Thoracic aorta (tissue), 2 donors: ENCODE data around the gene NAV2. TPM values are rescaled to one million over a fixed set of nuclear protein-coding genes. Genes with fewer than 3 reads are reported as not detected.
A peak's percentile ranks its signal among the peaks of the same experiment; 100 is the strongest.

Experiments
- ATAC-seq: fragments of 150-250 bp; one replicate; pipeline ENCODE4 v1.8.0; 2017; ENCODE audit warnings: low read depth; ENCODE audit not compliant: insufficient number of reproducible peaks, low FRiP score
- DNase-seq: peaks from one replicate; pipeline ENCODE4 v3.0.0-alpha.2; 2020; ENCODE audit warnings: low spot score
- H3K27ac ChIP-seq, 2 donors: fragments of 200-600 bp; sonication (generic); 1 replicate in 1 of 2; 2 replicates in 1 of 2; pipeline ENCODE4 v1.5.1; 2016; ENCODE audit warnings: mild to moderate bottlenecking in 2 of 2, moderate library complexity in 2 of 2
- H3K27me3 ChIP-seq: fragments of 200-600 bp; sonication (generic); replicated peaks from 2 replicates; pipeline ENCODE4 v1.6.0; 2016; ENCODE audit warnings: mild to moderate bottlenecking; ENCODE audit not compliant: insufficient read depth
- H3K36me3 ChIP-seq: fragments of 200-600 bp; sonication (generic); one replicate; pipeline ENCODE4 v1.5.1; 2016
- H3K4me1 ChIP-seq, 2 donors: fragments of 200-600 bp; sonication (generic); 1 replicate in 1 of 2; 2 replicates in 1 of 2; pipeline versions ENCODE4 v1.5.1 to v1.6.0; 2016; ENCODE audit warnings: low read depth in 2 of 2, mild to moderate bottlenecking in 1 of 2; ENCODE audit not compliant: control insufficient read depth in 1 of 2
- H3K4me3 ChIP-seq: fragments of 200-600 bp; sonication (generic); 2 replicates; pipeline ENCODE4 v1.5.1; 2016; ENCODE audit warnings: mild to moderate bottlenecking
- H3K9me3 ChIP-seq: fragments of 200-600 bp; sonication (generic); 2 replicates; pipeline ENCODE4 v1.5.1; 2016
- total RNA-seq, 2 donors: library from RNA; depleted of rRNA; stranded (reverse); fragments of >200 nt; gene quantifications; one replicate each; pipeline versions ENCODE4 v1.1.0 to v1.2.3, GENCODE V29; 2016
- TF ChIP-seq, protein P1 (sequence below): fragments of 200-600 bp; sonication (generic); IDR thresholded peaks from one replicate; pipeline ENCODE4 v1.5.1; 2019; ENCODE audit warnings: antibody characterized with exemption

The NAV2 gene
- total RNA-seq, 2 donors from 2014 or later = 125 to 230 TPM

DNA sequence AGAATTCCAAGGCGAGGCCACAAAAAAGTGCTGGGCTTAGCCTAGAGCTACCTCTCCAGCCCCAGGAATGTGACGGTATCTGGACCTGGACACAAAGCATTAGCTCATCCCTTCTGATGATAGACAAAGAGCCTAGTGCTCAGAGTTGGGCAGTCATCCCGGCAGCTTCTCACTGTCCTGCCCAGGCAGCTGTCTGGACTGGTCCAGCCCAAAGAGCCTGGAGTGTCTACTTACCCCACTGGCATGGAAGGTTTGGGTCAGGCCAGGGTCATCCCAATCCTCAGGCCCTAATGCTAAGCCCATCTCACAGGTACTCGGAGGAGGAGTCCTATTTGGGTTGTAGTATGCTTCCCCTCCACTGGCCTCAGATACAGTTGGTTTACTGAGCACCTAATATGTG, 31.0 kb downstream of the NAV2 start:
- TF ChIP-seq, protein P1, sequence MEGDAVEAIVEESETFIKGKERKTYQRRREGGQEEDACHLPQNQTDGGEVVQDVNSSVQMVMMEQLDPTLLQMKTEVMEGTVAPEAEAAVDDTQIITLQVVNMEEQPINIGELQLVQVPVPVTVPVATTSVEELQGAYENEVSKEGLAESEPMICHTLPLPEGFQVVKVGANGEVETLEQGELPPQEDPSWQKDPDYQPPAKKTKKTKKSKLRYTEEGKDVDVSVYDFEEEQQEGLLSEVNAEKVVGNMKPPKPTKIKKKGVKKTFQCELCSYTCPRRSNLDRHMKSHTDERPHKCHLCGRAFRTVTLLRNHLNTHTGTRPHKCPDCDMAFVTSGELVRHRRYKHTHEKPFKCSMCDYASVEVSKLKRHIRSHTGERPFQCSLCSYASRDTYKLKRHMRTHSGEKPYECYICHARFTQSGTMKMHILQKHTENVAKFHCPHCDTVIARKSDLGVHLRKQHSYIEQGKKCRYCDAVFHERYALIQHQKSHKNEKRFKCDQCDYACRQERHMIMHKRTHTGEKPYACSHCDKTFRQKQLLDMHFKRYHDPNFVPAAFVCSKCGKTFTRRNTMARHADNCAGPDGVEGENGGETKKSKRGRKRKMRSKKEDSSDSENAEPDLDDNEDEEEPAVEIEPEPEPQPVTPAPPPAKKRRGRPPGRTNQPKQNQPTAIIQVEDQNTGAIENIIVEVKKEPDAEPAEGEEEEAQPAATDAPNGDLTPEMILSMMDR = no peak
- Histone ChIP-seq H3K36me3 (peaks cover 26% of the 10 kb centered on the region), H3K4me3 (no peak overlapping the region), H3K27ac (peak overlapping the region; percentile 14 to 27), H3K4me1 (peaks cover 17 to 59% of the 10 kb centered on the region in 2 donors), H3K27me3 (no peaks in the 10 kb centered on the region), H3K9me3 (no peaks in the 10 kb centered on the region)
- DNase-seq (no peak), ATAC-seq (no peak)

DNA sequence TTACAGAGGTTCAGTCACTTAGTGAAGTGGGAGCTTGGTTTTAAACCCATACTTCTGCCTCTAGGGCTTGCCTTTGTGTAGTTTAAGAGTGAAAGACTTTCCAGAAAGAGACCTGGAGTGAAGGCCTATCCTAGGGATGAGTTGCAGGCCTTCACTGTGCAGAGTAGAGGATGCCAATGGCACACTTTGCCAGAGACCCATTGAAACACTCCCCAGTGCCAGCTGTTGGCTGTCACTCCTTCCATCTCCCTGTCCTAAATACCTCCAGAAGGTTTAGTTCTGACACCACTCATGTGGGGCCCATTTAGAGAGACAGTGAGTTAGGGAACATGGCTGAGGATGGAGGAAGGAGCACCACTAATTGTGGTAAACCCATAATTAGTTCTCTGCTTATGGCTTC, 31.5 kb downstream of the NAV2 start:
- no peak for DNase-seq
- no peak overlapping the region for H3K27ac ChIP-seq
- no peaks in the 10 kb centered on the region for H3K27me3 ChIP-seq
- no peak overlapping the region for H3K4me3 ChIP-seq
- H3K4me1 ChIP-seq = peaks cover 17 to 59% of the 10 kb centered on the region in 2 donors
- H3K36me3 ChIP-seq = peaks cover 28% of the 10 kb centered on the region
- H3K9me3 ChIP-seq = no peaks in the 10 kb centered on the region
- ATAC-seq = no peak
- TF ChIP-seq, protein P1 = no peak

DNA sequence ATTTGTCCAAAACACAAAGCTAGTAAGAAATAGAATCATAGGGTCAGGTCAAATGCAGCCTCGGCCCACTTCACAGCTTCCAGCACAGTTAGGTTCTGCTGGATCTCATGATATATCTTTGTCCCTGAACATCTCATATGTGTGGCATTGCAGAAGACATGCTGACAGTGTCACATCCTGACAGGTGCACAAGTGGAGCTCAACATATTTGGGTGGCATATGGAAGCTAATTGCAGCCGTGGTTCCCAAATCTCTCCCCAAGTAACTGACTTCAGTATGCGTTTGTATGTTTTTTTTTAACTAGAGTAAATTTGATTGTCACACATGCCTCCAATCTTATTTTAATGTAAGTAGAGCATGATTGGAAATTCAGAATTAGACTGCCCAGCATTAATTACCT, 33.4 kb downstream of the NAV2 start:
- TF ChIP-seq, protein P1 = no peak
- no peak overlapping the region for H3K27ac ChIP-seq
- peaks cover 37% of the 10 kb centered on the region for H3K36me3 ChIP-seq
- H3K4me1 ChIP-seq = peaks cover 2 to 52% of the 10 kb centered on the region in 2 donors
- DNase-seq (no peak), ATAC-seq (no peak)
- H3K4me3 ChIP-seq = no peak overlapping the region
- H3K9me3 ChIP-seq = no peaks in the 10 kb centered on the region
- H3K27me3 ChIP-seq = no peaks in the 10 kb centered on the region

DNA sequence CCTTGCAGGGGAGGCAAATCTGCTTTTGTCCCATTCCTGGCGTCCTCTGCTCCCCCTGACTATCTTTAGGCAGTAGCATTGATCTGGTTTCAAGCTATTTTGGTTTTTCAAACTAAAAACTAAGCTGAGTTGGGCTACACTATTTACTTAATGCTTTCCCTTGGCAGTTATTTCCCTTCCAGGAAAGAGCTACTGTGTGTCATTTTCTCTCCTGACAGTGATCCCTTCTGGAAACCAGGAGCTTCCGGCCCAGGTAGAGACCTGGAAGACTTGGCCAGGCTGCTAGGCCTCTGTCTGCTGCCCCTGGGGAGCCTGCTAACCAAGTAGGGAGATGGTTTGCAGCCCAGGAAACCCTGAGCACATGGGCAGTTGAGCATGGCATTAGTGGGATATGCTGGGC, 35.0 kb downstream of the NAV2 start:
- H3K9me3 ChIP-seq = no peaks in the 10 kb centered on the region
- TF ChIP-seq, protein P1 = no peak
- no peaks in the 10 kb centered on the region for H3K27me3 ChIP-seq
- ATAC-seq (no peak), DNase-seq (no peak)
- peaks cover 0 to 44% of the 10 kb centered on the region in 2 donors for H3K4me1 ChIP-seq
- H3K36me3 ChIP-seq = peaks cover 38% of the 10 kb centered on the region
- no peak overlapping the region for H3K4me3 ChIP-seq
- H3K27ac ChIP-seq = peak overlapping the region; percentile 0 to 4

DNA sequence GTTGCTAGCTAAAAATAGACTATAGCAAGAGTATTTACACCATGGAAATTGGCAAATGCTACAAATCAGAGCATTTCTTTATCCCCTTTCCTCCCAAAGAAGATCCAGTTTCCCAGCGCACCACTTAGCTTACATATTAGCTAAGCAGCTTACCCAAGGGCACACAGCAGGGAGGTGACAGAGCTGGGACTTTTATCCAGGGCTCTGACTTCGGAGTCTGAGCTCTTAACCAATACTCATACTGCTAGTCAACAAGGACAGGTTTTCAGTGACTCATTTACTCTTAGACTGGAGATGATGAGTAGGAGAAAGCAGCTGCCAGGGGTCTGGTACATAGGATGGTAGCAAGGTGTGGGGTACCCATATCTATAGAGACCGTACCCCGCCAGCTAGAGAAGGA, 38.4 kb downstream of the NAV2 start:
- Histone ChIP-seq H3K4me3 (no peak overlapping the region), H3K27me3 (no peaks in the 10 kb centered on the region), H3K36me3 (peaks cover 31% of the 10 kb centered on the region), H3K9me3 (no peaks in the 10 kb centered on the region), H3K27ac (no peak overlapping the region), H3K4me1 (peaks cover 3 to 58% of the 10 kb centered on the region in 2 donors)
- TF ChIP-seq, protein P1 = no peak
- ATAC-seq (no peak), DNase-seq (no peak)
